Upper lobe of left lung (tissue), 4 donors: Measurements from ENCODE around the gene PADI1.

ENCODE experiments used
- EP300 ChIP-seq, 4 donors: sonication (generic); formaldehyde crosslinking; IDR thresholded peaks; one replicate each; pipeline ENCODE4 v1.5.1; 2017; ENCODE audit warnings: antibody characterized with exemption in 4 of 4, control low read depth in 2 of 4
- POLR2A ChIP-seq, 4 donors: fragments of 450-650 bp; IDR thresholded peaks; one replicate each; pipeline ENCODE4 v1.5.1; 2016 to 2017; ENCODE audit warnings: antibody characterized with exemption in 4 of 4, mild to moderate bottlenecking in 2 of 4
- POLR2AphosphoS5 ChIP-seq, 2 donors: sonication (generic); formaldehyde crosslinking; IDR thresholded peaks; one replicate each; pipeline ENCODE4 v1.5.1; 2017; ENCODE audit warnings: antibody characterized with exemption in 2 of 2
- TF ChIP-seq, protein P1 (sequence below), 6 experiments: fragments of 450-650 bp in 4 of 6; fragments of 200-600 bp in 2 of 6; sonication (generic) in 2 of 6; IDR thresholded peaks; one replicate each; pipeline ENCODE4 v1.5.1; 2016 to 2019; ENCODE audit warnings: antibody characterized with exemption in 6 of 6

DNA sequence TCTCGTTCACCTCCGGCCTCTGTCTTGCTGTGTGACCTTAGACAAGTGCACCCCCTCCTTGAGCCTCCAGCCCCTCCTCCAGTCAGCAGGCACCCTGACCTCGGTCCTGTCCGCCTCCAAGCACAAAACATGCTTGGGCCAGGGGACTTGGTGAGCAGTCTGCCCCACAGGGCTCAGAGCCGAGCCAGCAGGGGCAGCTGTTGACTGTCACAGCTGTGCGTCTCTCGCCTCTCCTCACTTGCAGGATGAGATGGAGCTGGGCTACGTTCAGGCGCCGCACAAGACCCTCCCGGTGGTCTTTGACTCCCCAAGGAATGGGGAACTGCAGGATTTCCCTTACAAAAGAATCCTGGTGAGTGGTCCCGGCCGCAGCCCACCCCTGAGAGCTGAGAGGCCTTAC is 68.2 kb downstream of the PADI1 start:
- TF ChIP-seq, protein P1, sequence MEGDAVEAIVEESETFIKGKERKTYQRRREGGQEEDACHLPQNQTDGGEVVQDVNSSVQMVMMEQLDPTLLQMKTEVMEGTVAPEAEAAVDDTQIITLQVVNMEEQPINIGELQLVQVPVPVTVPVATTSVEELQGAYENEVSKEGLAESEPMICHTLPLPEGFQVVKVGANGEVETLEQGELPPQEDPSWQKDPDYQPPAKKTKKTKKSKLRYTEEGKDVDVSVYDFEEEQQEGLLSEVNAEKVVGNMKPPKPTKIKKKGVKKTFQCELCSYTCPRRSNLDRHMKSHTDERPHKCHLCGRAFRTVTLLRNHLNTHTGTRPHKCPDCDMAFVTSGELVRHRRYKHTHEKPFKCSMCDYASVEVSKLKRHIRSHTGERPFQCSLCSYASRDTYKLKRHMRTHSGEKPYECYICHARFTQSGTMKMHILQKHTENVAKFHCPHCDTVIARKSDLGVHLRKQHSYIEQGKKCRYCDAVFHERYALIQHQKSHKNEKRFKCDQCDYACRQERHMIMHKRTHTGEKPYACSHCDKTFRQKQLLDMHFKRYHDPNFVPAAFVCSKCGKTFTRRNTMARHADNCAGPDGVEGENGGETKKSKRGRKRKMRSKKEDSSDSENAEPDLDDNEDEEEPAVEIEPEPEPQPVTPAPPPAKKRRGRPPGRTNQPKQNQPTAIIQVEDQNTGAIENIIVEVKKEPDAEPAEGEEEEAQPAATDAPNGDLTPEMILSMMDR (IDR thresholded peaks at IDR 0.05) = no peak
- no peak for TF ChIP-seq POLR2AphosphoS5 (IDR thresholded peaks at IDR 0.05)
- no peak for TF ChIP-seq EP300 (IDR thresholded peaks at IDR 0.05)
- TF ChIP-seq POLR2A (IDR thresholded peaks at IDR 0.05) = no peak
